ENCODE measurements around the gene PNP.

The PNP gene

GRCh38 chr14:20469242-20469889 lies at the start of gene PNP:
TSS of gene PNP (plus strand) at chr14:20469406. CDS start at chr14:20469525, 119 bp downstream.
- peaks cover 47% of the 10 kb centered on the region for H3K4me1 Mint-ChIP-seq (ENCODE audit: low read depth)
- peaks cover 47% of the 10 kb centered on the region for H3K36me3 Mint-ChIP-seq (ENCODE audit: low read depth)
- no peaks in the 10 kb centered on the region for H3K27me3 Mint-ChIP-seq
- H3K9me3 Mint-ChIP-seq, result no peaks in the 10 kb centered on the region
- H3K27ac Mint-ChIP-seq, result peak within 1 kb of the TSS; percentile 94
- peak within 1 kb of the TSS; percentile 92 for H3K4me3 Mint-ChIP-seq

GRCh38 chr14:20419419-20419818 lies 49.8 kb upstream of the PNP start:
- Mint-ChIP-seq H3K27ac (no peak overlapping the region), H3K36me3 (ENCODE audit: low read depth) (no peaks in the 10 kb centered on the region), H3K27me3 (no peaks in the 10 kb centered on the region)

GRCh38 chr14:20421267-20421666 lies 47.9 kb upstream of the PNP start:
- H3K27me3 Mint-ChIP-seq, result no peaks in the 10 kb centered on the region

More at GRCh38 chr14:20419419-20419818, 49.8 kb upstream of the PNP start:
- Mint-ChIP-seq H3K4me1 (ENCODE audit: low read depth) (peaks cover 14% of the 10 kb centered on the region), H3K9me3 (no peaks in the 10 kb centered on the region), H3K4me3 (no peak overlapping the region)

GRCh38 chr14:20422886-20423285 lies 46.3 kb upstream of the PNP start:
- peaks cover 24% of the 10 kb centered on the region for H3K4me1 Mint-ChIP-seq (ENCODE audit: low read depth)
- H3K27me3 Mint-ChIP-seq, result no peaks in the 10 kb centered on the region
- no peaks in the 10 kb centered on the region for H3K9me3 Mint-ChIP-seq
- H3K36me3 Mint-ChIP-seq (ENCODE audit: low read depth), result no peaks in the 10 kb centered on the region
- H3K27ac Mint-ChIP-seq, result no peak overlapping the region
- no peak overlapping the region for H3K4me3 Mint-ChIP-seq

More at GRCh38 chr14:20421267-20421666, 47.9 kb upstream of the PNP start:
- H3K4me3 Mint-ChIP-seq, result no peak overlapping the region
- peaks cover 16% of the 10 kb centered on the region for H3K4me1 Mint-ChIP-seq (ENCODE audit: low read depth)
- no peaks in the 10 kb centered on the region for H3K36me3 Mint-ChIP-seq (ENCODE audit: low read depth)
- no peaks in the 10 kb centered on the region for H3K9me3 Mint-ChIP-seq
- H3K27ac Mint-ChIP-seq, result no peak overlapping the region

- Mint-ChIP-seq H3K36me3 (ENCODE audit: low read depth) (no peaks in the 10 kb centered on the region), H3K9me3 (no peaks in the 10 kb centered on the region), H3K27ac (no peak overlapping the region), H3K4me3 (no peak overlapping the region), H3K27me3 (no peaks in the 10 kb centered on the region), H3K4me1 (ENCODE audit: low read depth) (peaks cover 43% of the 10 kb centered on the region)
These were observed 44.4 kb upstream of the PNP start for GRCh38 chr14:20424851-20425250.

- Mint-ChIP-seq H3K36me3 (ENCODE audit: low read depth) (no peaks in the 10 kb centered on the region), H3K4me3 (peak overlapping the region; percentile 81), H3K9me3 (no peaks in the 10 kb centered on the region), H3K27me3 (no peaks in the 10 kb centered on the region), H3K4me1 (ENCODE audit: low read depth) (peaks cover 46% of the 10 kb centered on the region), H3K27ac (peak overlapping the region; percentile 94)
These were observed 41.8 kb upstream of the PNP start for GRCh38 chr14:20427231-20428009.

GRCh38 chr14:20428010-20428365 lies 41.2 kb upstream of the PNP start:
- Mint-ChIP-seq H3K27ac (peak overlapping the region; percentile 94), H3K27me3 (no peaks in the 10 kb centered on the region), H3K36me3 (ENCODE audit: low read depth) (no peaks in the 10 kb centered on the region), H3K4me1 (ENCODE audit: low read depth) (peaks cover 46% of the 10 kb centered on the region), H3K4me3 (peak overlapping the region; percentile 81), H3K9me3 (no peaks in the 10 kb centered on the region)

- peaks cover 46% of the 10 kb centered on the region for H3K4me1 Mint-ChIP-seq (ENCODE audit: low read depth)
- H3K27me3 Mint-ChIP-seq, result no peaks in the 10 kb centered on the region
- peak overlapping the region; percentile 81 for H3K4me3 Mint-ChIP-seq
- H3K36me3 Mint-ChIP-seq (ENCODE audit: low read depth), result no peaks in the 10 kb centered on the region
- peak overlapping the region; percentile 94 for H3K27ac Mint-ChIP-seq
- H3K9me3 Mint-ChIP-seq, result no peaks in the 10 kb centered on the region
These were observed 40.4 kb upstream of the PNP start for GRCh38 chr14:20428802-20429201.

GRCh38 chr14:20429801-20430669 lies 39.2 kb upstream of the PNP start:
- Mint-ChIP-seq H3K4me3 (no peak overlapping the region), H3K4me1 (ENCODE audit: low read depth) (peaks cover 42% of the 10 kb centered on the region), H3K27ac (no peak overlapping the region), H3K27me3 (no peaks in the 10 kb centered on the region), H3K36me3 (ENCODE audit: low read depth) (no peaks in the 10 kb centered on the region), H3K9me3 (no peaks in the 10 kb centered on the region)

- H3K27ac Mint-ChIP-seq, result no peak overlapping the region
- H3K27me3 Mint-ChIP-seq, result no peaks in the 10 kb centered on the region
- no peak overlapping the region for H3K4me3 Mint-ChIP-seq
- H3K36me3 Mint-ChIP-seq (ENCODE audit: low read depth), result no peaks in the 10 kb centered on the region
- H3K9me3 Mint-ChIP-seq, result no peaks in the 10 kb centered on the region
- H3K4me1 Mint-ChIP-seq (ENCODE audit: low read depth), result peaks cover 13% of the 10 kb centered on the region
These were observed 34.3 kb upstream of the PNP start for GRCh38 chr14:20434701-20435581.

GRCh38 chr14:20435582-20436362 lies 33.4 kb upstream of the PNP start, which contains the start of gene KLHL33:
TSS of gene KLHL33 (minus strand) at chr14:20436166. CDS start at chr14:20435811, 355 bp downstream.
- Mint-ChIP-seq H3K9me3 (no peaks in the 10 kb centered on the region), H3K4me3 (no peak within 1 kb of the TSS), H3K27ac (no peak within 1 kb of the TSS), H3K4me1 (ENCODE audit: low read depth) (peaks cover 19% of the 10 kb centered on the region), H3K27me3 (no peaks in the 10 kb centered on the region), H3K36me3 (ENCODE audit: low read depth) (no peaks in the 10 kb centered on the region)

- H3K27ac Mint-ChIP-seq, result no peak overlapping the region
- H3K4me3 Mint-ChIP-seq, result no peak overlapping the region
- H3K4me1 Mint-ChIP-seq (ENCODE audit: low read depth), result peaks cover 25% of the 10 kb centered on the region
These were observed 32.8 kb upstream of the PNP start for GRCh38 chr14:20436363-20436755.

GRCh38 chr14:20438664-20439063 lies 30.5 kb upstream of the PNP start:
- Mint-ChIP-seq H3K4me1 (ENCODE audit: low read depth) (peaks cover 32% of the 10 kb centered on the region), H3K9me3 (no peaks in the 10 kb centered on the region), H3K4me3 (no peak overlapping the region), H3K27me3 (no peaks in the 10 kb centered on the region), H3K36me3 (ENCODE audit: low read depth) (peaks cover 8% of the 10 kb centered on the region), H3K27ac (no peak overlapping the region)

More at GRCh38 chr14:20436363-20436755, 32.8 kb upstream of the PNP start:
- H3K9me3 Mint-ChIP-seq, result no peaks in the 10 kb centered on the region
- H3K36me3 Mint-ChIP-seq (ENCODE audit: low read depth), result no peaks in the 10 kb centered on the region
- H3K27me3 Mint-ChIP-seq, result no peaks in the 10 kb centered on the region

Data from stimulated activated naive CD8-positive, alpha-beta T cell treated with anti-CD3 and anti-CD28 coated beads, Interleukin-15, Interleukin-2, amounts not matched to agents 100 ng/mL and 50 ng/mL, for 24 hours (primary cell).